AG08396 (cell line): Measurements from ENCODE around the gene MAP2K5.

ENCODE experiments used
- DNase-seq: peaks from one replicate; pipeline ENCODE4 v3.0.0; 2012; ENCODE audit warnings: low spot score, mixed read lengths

The MAP2K5 gene

DNA sequence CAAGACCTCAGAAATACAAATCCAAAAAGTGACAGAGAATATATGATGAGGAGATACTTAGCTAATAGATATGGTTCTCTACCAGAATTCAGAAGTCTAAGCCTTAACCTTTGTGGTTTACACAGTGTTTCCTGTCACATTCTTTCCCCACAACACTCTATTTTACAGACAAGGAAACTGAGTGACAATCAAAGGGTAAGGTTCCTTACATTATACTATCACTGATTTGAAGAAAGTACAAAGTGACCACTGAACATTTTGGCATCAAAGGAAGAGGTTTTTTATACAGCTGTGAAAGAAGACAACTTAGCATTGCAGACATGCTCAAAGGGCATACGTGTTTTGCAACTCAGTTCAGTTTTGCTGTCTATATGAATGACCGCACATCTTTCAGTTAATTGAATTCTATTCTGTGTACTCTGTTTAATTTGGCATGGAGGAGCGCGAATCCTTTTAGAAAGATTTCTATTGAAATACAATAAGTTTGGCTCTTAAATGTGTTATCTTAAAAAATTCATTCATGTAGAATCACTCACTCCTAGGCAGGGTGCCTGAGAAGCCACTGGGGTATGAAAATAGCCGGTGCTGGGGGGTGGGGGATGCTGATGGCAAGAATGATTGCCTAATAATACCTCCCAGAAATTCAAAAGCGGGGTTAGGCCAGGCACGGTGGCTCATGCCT, 216.3 kb downstream of the MAP2K5 start:
- DNase-seq, result no peak

DNA sequence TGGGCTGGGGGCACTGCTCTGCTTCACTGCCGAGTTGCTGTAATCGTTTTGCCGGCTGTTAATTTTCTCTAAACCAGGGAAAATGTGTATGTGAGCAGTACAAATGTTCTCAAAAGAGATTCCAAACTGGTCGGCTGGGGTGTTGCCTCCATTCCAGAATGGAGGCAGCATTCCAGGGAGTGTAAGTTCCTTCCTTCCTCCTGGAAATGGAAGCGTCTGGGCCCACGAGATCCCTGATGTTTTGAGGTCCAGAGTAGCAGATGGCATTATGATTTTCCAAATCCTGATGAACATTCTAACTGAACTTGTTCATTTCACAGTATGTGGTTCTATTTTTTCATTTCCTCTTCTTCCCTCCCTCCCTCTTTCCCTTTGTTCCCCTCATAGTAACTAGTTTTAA, 218.4 kb downstream of the MAP2K5 start:
- DNase-seq, result no peak

DNA sequence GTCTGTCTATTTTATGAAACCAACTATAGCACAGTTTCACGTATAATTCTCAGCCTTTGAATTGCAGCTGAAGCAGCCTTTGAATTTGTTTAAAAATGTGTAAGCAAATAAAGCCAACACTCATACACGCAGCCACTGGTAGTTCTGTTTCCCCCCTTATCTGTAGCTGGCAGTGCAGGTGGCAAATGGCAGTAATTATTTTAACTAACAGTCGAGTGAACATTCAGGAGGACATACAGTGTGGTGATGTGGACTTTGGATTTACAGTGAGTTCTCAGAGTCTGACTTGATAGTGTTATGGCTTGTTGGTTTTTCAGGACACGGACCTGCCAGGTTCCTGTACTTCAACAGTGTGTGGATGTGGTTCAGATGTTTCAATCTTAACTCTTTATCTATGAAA, 218.8 kb downstream of the MAP2K5 start:
- no peak for DNase-seq

DNA sequence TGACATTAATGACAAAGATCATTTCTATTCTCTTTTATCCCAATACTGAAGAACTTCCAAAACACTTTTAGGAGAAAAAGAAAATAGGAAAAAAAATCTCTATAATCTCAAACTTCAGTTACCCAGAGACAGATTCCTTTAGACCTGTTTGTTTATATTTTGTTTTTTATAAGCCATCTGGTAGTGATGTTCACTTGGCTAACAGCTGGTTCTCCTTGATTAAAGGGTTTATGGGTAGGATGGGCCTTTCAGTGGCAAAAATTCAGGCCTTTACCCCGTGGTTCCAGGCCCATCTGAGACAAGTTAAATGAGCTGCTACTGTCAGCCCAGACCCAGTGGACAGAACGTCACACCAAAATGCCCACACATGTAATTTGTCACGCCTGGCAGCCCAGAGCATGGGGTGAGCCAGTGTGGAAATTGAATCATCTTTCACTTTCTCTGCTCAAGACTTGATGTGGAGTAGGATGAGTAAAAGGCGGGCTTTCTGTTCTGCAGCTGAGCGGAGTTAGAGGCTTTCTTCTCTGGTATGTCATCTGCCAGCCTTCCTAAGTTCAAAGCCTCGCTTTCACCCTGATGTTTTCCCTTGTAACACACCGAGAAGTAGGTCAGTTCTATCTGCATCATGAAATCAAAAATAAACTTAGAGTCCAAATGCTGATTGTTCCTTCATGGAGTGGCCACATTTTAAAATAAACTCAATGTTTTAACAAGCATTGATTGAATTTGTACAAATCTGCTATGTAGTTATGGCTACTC, 220.3 kb downstream of the MAP2K5 start:
- DNase-seq, result no peak

DNA sequence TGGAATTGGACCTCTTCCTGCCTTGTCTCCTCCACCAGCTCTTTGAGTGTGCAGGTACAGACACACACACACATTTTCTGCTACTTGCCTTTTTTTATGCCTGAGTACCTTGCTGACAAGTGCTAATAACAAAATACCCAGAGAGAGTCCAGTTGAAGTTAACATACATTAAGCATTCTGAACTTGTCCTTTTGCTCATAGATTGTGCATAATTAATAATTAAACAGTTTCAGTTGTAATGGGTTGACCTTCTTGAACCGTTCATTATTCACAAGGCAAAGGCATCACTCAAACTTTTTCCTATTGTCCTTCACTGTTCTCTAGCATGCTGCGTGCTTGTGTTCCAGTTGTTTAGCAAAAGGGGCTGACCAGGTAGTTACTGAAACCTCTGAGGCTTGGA, 223.2 kb downstream of the MAP2K5 start:
- DNase-seq, result no peak

DNA sequence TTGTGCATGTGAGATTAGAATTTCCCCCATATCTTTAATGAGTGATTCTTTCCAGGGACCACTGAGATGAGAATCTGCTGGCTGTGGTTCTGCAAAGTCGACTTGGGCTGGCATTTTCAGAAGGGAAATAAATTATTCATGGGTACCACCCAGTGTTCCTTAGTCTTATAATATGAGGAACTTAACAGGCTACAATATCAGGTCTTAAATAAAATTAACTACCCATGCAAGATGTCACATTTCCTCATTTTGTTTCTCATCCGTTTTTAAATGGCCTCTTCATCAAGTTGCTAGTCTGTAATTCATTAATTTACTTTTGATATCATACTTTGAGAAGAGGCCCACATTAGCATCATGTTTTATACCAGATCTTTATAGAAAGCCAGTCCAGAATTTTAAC, 224.5 kb downstream of the MAP2K5 start:
- no peak for DNase-seq

DNA sequence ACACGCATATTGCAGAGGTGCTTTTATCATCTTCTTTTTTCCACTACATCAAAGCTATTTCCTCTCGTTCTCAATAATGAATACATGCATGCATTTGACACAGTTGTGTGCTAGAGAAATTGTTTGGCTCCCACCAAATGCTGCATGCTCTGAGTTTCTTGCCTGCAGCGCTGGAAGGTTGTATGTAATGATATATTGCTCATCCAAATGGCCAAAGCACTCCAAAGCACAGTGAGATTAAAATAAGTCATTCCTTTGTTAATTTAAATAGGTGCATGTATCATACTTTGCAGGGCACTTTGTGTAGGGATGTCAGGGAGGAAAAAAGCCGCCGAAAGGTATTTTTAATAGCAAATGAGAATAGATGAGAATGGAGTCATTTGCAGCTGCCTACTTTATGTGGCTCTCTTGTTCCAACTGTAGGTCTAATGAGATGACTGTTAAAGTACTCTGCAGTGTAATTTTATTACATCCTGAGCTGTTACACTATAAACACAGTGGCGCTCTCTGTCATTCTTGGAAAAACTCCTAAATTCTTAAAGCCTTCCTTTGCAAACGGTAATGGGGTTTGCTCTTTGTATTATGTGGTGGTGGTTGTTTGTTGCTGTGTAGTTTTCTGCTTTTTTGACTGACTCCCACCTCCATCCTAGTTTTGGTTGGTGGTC, 225.9 kb downstream of the MAP2K5 start:
- no peak for DNase-seq

DNA sequence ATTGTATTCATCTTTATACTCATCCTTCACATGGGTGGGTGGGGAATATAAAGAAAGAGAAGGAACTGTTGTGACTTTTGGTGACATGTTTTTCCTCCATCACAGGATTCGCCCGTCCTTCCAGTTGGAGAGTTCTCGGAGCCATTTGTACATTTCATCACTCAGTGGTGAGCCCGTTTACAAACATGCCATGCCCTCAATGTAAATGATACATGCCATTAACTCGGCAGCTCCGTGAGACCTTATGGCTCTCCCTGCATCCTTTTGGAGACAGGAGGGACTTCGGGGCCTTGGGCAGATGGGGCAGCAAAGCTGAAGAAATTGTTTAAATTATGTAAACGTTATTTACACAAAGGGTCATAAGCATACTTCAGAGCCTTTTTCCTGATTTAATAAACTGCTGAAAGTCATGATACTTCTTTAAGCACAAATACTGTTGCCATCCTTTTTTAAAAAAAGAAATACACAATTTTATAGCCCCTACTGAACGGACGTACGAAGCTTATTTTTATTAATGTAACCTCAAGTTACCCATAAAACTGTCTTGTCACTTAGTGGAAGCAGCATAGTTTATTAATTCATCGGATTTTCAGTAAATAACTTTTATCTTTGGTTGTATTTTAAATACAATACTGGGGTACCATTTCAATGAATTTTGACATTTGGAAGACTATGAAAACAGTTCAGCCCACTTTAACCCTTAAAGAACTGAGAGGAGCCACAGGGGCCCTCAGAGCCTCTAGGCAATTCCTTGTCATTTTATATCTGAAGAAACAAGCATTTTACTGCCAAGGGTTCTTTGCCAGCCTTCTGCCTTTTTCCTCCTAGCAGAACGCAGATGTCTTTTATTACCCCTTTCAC, 227.2 kb downstream of the MAP2K5 start:
- no peak for DNase-seq

DNA sequence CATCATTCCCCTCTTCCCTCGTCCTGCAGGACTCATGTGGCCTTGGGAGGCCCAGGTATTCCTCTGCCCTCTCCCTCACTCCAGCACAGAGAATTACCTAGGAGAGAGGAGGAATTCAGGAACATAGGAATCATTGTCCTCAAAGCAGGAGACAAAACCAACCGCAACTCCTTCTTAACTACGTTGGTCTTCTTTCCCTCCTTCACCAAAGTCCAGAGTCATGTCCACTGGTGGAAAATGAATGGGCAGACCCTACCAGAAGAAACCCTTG, 227.8 kb downstream of the MAP2K5 start:
- no peak for DNase-seq

DNA sequence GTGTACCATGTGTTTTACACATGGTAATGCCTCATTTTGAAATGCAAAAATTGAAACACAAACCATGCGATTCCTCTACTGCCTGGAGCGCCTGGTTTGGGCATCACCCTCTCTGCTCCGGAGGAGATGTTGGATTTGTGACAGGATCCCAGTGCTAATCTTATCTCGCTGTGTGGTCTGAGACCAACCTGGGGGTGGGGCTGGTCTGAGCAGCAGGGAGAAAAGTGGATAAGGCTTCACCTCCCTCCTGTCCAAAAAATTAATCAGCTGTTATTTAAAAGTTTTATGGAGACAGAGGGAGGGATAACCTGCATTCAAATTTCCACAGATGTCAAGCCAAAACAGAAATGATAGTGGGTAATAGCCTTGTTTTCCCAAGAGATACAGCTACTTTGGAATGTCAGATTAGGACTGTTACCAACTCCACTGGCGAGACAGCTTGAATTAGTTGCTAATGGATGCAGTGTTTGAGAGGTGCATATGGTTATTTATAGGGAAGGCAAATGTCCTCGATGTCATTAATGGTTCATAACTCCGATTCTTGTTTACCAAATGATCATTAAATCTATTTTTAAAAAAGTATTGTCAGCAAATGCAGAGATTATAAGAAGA, 228.8 kb downstream of the MAP2K5 start:
- DNase-seq, result no peak

DNA sequence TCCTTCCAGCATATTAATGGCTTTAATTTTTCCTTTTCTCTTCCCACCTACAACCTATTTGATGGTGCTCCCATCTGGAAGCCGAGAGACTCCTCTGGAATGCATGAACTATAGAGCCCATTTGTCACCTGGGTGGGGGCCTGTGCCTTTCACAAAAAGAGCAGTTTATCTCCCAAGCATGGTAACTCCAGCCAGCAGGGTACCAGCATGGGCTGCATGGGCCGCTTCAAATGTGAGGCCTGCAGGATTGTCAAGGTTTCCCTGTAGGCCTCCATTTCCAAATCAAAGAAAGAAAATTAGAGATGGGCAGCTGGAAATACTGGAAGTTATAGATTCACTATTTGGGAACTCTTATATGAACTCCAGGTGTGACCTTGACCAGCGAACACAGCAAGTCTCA, 232.1 kb downstream of the MAP2K5 start:
- no peak for DNase-seq

DNA sequence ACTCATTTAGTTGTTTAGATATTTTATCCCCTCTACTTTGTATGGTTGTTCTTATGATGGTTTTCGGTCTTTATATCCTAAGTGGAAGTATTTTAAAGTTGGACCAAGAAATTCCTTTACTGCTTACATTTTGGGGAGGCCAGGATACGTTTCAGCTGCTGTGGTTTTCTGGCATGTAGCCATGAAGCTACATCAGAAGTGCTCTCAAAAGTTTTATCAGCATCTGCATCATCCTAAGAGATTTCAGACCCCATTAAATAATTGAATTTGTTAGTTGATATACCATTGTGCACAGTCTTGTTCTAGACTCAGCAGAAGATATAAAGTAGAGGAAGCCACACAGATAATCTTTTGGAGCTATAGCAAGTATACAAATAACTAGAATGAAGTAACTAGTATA, 232.7 kb downstream of the MAP2K5 start:
- DNase-seq, result no peak

DNA sequence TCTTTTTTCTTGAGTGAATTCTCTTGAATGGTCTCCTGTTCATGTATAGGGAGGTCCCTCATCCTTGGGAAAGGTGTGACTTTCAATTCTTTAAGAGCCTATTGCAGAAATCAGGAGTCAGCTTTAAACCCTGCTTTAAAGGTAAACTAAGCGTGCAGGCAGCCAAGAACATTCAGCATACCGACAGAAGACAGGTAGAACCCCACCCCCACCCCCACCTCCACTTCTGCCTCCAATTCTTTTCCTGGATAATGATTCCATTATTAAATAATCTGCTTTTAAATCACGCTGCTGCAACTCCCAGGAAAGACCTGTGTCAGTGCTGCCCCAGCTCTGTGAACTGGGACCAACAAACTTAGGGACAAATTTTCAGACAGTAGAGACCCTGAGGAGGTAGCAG, 233.5 kb downstream of the MAP2K5 start:
- DNase-seq, result no peak

DNA sequence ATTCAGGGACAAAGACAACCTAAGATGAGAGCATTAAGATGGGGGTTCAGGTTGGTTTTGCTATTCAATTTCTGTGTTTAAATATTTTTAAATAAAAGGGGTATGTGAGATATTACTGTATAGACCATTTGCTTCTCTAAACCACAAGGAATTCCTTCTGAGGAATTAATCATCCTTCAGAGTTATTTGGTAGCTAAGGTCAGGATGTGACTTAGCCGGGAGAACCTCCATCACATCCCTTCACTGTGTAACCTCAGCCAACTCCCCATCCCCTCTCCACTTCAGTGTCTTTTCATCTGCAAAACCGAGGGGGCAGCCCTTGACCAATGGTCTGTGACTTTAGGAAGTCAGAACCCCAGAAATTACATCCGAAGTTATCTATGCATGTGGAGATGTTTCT, 234.1 kb downstream of the MAP2K5 start:
- no peak for DNase-seq

DNA sequence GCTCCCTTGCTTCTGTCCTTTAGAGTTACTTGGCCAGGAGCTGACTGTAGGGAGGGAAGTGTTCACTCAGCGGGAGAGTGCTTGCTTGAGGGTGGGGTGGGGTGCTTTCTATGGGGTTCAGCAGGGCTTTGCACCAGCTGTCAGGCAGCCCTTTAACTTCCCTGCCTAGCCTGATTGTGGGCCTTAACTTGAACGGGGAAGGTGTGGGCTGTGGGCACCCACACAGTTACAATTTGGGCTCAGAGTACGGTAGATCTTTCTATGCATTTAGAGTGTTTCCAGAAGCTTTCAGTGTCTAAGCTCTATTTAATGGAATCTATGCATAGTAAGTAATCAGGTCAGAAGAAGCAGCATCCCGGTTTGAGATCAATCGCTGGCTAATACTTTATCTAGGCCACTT, 234.6 kb downstream of the MAP2K5 start:
- no peak for DNase-seq

DNA sequence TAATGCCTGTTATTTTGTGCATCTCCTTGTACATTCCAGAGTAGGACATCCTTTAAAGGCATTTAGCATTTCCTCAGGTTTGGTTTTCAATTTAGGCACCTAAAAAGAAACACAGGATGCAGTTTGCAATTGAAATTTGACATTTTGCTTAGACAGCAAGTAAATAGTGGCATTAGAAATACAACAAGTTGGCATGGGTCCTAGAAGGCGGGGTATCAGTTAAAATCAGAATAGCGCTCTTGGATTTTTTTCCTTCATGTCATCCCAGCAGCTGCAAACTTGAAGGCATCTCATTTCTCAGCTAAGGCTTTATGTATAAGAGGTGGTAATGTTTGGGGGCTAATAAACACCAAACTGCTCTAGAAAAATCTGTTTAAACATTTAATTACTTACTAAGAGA, 235.3 kb downstream of the MAP2K5 start:
- no peak for DNase-seq

DNA sequence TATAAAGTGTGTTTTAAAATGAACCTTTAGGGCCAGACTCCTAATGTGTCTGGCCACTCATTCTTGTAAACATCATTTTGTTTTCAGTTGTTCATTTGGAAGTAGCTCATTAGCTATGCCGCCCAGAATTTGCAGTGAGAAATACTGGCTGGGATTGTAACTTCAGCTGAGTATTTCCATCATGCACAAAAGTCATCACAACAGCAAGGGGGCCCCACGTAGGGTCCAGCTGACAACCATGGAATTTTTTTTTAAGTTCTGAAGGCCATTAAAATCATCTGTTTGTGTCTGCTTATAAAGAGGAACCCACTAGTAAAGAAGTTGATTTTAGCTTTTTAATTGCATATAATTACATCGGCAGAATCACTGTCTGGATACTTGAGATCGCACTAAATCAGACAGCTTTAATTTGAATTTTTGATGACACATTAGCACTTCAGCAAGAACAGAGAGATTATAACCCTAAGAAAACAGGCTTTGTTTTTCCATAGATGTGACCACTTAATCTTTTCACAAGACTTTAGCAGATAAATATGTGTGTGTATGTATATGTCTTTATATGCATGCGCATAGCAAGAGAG, 236.6 kb downstream of the MAP2K5 start:
- no peak for DNase-seq

DNA sequence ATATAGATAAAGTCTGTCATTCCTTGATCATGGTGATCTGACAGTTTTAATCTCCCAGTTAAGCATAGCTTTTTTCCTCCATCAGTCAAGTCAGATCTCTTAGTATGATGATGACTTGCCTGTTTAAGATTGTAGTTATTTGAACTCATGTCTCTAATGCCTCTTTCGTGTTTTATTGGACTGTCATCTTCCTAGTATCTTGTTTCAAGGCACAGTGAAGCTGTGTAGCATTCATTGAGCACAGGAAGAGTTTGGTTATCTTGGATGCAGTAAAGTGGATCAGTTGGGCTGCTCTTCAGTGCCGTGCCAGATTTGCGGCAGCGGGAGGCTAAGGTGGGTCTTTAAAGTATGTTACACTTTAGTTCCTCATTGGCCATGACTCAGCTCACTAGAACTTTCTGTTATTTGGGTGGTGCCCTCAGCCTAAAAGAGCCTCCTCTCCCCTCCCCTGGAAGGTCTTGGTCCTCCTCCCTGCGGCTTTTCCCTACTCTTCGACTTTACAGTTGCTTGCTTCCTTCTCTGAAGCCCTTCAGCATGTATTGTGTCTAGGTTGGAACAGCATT, 237.1 kb downstream of the MAP2K5 start:
- DNase-seq, result no peak

DNA sequence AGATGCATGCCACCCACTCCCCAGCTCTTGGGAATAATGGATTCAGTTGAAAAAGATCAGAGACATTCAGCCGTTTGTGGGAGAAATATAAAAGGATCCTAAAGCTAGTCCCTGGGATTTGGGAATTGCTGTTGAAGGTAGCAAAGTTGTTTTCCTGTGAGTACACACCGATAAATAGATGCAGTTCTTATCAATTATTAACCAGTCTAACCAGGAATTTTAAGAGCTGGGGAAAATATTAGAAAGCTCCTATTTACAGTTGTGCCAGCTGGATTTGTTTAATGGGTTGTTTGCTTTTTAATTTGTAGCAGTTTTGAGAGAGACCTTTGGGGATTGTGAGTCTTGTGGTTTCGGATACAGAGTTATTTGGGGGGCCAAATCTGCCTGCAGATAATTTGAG, 238.6 kb downstream of the MAP2K5 start:
- DNase-seq, result no peak

DNA sequence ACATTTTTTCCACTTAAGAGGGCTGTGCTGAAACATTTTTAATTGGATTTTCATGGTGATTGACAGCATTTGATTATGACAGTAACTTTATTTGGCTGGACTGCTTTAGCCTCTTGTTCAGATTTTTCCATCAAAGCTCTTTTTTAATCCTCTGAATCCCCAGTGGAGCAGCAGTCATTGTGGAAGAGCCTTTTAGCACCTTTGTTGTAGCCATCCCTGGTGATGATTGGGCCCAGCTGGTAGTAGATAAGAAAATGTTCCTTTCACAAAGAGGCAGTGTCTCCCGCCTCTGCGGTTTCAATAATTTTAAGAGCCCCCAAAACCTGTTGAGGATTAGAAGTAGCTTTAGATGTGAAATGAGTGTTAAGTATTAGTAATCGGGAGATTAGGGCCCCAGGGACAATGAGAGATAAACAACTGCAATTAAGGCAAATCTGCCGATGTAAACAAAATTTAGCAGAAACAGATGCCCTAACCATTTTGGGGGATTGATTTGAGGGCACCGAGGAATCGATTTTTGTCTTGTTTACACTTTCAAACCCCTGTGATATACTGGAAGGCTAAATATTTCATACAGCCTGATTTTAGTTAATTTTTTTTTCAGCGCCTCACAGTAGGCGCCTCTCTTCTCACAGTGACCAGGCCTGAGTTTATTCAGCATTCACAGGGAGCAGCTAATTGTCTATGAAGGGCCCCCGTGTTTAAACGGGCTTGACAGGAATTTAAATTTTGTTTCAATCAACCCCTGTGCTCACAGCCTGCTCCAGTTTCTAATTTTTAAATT, 239.6 kb downstream of the MAP2K5 start:
- DNase-seq, result no peak

DNA sequence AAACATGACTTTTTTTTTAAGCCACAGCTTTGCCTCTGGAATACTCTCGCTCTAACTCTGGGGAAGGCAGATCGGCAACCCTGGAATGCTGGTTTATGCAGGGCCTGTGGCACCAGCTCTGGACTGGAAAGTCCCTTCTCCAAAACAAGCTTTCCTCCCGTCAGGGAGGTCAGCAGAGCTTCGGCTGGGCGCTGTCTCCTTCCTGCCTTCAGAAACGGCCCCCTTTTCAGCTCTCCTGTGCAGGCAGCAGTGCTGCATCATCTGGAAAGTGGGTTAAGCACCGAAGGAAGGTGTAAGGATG, 240.1 kb downstream of the MAP2K5 start:
- DNase-seq, result no peak
